Measurements from ENCODE around the gene ZNF684. TPM values are rescaled to one million over a fixed set of nuclear protein-coding genes. Genes with fewer than 3 reads are reported as not detected.

The ZNF684 gene
- total and polyA plus RNA-seq, 2 experiments from 2014 or later, result 7.6 to 8.9 TPM

- TF ChIP-seq, protein P1, sequence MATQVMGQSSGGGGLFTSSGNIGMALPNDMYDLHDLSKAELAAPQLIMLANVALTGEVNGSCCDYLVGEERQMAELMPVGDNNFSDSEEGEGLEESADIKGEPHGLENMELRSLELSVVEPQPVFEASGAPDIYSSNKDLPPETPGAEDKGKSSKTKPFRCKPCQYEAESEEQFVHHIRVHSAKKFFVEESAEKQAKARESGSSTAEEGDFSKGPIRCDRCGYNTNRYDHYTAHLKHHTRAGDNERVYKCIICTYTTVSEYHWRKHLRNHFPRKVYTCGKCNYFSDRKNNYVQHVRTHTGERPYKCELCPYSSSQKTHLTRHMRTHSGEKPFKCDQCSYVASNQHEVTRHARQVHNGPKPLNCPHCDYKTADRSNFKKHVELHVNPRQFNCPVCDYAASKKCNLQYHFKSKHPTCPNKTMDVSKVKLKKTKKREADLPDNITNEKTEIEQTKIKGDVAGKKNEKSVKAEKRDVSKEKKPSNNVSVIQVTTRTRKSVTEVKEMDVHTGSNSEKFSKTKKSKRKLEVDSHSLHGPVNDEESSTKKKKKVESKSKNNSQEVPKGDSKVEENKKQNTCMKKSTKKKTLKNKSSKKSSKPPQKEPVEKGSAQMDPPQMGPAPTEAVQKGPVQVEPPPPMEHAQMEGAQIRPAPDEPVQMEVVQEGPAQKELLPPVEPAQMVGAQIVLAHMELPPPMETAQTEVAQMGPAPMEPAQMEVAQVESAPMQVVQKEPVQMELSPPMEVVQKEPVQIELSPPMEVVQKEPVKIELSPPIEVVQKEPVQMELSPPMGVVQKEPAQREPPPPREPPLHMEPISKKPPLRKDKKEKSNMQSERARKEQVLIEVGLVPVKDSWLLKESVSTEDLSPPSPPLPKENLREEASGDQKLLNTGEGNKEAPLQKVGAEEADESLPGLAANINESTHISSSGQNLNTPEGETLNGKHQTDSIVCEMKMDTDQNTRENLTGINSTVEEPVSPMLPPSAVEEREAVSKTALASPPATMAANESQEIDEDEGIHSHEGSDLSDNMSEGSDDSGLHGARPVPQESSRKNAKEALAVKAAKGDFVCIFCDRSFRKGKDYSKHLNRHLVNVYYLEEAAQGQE (IDR thresholded peaks at IDR 0.05; ENCODE audit: unreplicated experiment), result no peak
- TF ChIP-seq, protein P2, sequence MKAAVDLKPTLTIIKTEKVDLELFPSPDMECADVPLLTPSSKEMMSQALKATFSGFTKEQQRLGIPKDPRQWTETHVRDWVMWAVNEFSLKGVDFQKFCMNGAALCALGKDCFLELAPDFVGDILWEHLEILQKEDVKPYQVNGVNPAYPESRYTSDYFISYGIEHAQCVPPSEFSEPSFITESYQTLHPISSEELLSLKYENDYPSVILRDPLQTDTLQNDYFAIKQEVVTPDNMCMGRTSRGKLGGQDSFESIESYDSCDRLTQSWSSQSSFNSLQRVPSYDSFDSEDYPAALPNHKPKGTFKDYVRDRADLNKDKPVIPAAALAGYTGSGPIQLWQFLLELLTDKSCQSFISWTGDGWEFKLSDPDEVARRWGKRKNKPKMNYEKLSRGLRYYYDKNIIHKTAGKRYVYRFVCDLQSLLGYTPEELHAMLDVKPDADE (IDR thresholded peaks at IDR 0.05), result no peak
- no peak for TF ChIP-seq CREB1 (CRISPR knock-in tag; IDR thresholded peaks at IDR 0.05; ENCODE audit: low read depth)
- no peak for TF ChIP-seq ZNF114 (CRISPR knock-in tag; IDR thresholded peaks at IDR 0.05)
- TF ChIP-seq STAT1 (IDR thresholded peaks at IDR 0.05; ENCODE audit: unreplicated experiment), result no peak
- no peak for TF ChIP-seq NANOG (IDR thresholded peaks at IDR 0.05; ENCODE audit: borderline replicate concordance)
- no peak for TF ChIP-seq EZH2 (IDR thresholded peaks at IDR 0.05; ENCODE audit: low read depth, unreplicated experiment)
These were observed 62.7 kb downstream of the ZNF684 start (continued) for GRCh38 chr1:40594187-40594531.

- no peaks in the 10 kb centered on the region; the same call in 2 of the 3 replicates for H3K4me1 Mint-ChIP-seq
- no peak overlapping the region for H2AFZ ChIP-seq
- H3K9me2 ChIP-seq (ENCODE audit: insufficient read depth), result no peaks in the 10 kb centered on the region
- H3K36me3 ChIP-seq (ENCODE audit: insufficient read depth), result no peaks in the 10 kb centered on the region; the same call in 1 of the 2 replicates
- H3K79me2 ChIP-seq (replicated peaks; ENCODE audit: insufficient read depth), result no peaks in the 10 kb centered on the region
- no peaks in the 10 kb centered on the region for H4K20me1 ChIP-seq (replicated peaks; ENCODE audit: insufficient read depth)
- no peak overlapping the region for H3K27ac ChIP-seq (ENCODE audit: low read depth)
- no peak overlapping the region for H3K4me2 ChIP-seq
- peaks cover 12% of the 10 kb centered on the region; the same call in 2 of the 3 replicates for H3K9me3 Mint-ChIP-seq
- no peaks in the 10 kb centered on the region for H3K27me3 ChIP-seq (ENCODE audit: insufficient read depth)
- no peaks in the 10 kb centered on the region for H3F3A ChIP-seq (replicated peaks; ENCODE audit: low read depth)
- ATAC-seq, result no peak
- H3K4me3 ChIP-seq, result no peak overlapping the region
- H3K27ac Mint-ChIP-seq, result no peak overlapping the region
- H3K27me3 Mint-ChIP-seq (ENCODE audit: insufficient read depth, low read depth, poor library complexity), result no peaks in the 10 kb centered on the region
- H3K4me1 ChIP-seq (ENCODE audit: insufficient read depth), result no peaks in the 10 kb centered on the region
- peaks cover 4% of the 10 kb centered on the region; the same call in 2 of the 3 replicates for H3K36me3 Mint-ChIP-seq (ENCODE audit: low read depth)
- no peak overlapping the region for H3K4me3 Mint-ChIP-seq
- no peak for DNase-seq (ENCODE audit: low spot score)
- TF ChIP-seq ZNF114 (CRISPR knock-in tag; IDR thresholded peaks at IDR 0.05), result no peak
- no peak for TF ChIP-seq CREB1 (CRISPR knock-in tag; IDR thresholded peaks at IDR 0.05; ENCODE audit: low read depth)
- no peak for TF ChIP-seq EZH2 (IDR thresholded peaks at IDR 0.05; ENCODE audit: low read depth, unreplicated experiment)
- TF ChIP-seq, protein P1 (IDR thresholded peaks at IDR 0.05; ENCODE audit: unreplicated experiment), result no peak
- TF ChIP-seq, protein P3, sequence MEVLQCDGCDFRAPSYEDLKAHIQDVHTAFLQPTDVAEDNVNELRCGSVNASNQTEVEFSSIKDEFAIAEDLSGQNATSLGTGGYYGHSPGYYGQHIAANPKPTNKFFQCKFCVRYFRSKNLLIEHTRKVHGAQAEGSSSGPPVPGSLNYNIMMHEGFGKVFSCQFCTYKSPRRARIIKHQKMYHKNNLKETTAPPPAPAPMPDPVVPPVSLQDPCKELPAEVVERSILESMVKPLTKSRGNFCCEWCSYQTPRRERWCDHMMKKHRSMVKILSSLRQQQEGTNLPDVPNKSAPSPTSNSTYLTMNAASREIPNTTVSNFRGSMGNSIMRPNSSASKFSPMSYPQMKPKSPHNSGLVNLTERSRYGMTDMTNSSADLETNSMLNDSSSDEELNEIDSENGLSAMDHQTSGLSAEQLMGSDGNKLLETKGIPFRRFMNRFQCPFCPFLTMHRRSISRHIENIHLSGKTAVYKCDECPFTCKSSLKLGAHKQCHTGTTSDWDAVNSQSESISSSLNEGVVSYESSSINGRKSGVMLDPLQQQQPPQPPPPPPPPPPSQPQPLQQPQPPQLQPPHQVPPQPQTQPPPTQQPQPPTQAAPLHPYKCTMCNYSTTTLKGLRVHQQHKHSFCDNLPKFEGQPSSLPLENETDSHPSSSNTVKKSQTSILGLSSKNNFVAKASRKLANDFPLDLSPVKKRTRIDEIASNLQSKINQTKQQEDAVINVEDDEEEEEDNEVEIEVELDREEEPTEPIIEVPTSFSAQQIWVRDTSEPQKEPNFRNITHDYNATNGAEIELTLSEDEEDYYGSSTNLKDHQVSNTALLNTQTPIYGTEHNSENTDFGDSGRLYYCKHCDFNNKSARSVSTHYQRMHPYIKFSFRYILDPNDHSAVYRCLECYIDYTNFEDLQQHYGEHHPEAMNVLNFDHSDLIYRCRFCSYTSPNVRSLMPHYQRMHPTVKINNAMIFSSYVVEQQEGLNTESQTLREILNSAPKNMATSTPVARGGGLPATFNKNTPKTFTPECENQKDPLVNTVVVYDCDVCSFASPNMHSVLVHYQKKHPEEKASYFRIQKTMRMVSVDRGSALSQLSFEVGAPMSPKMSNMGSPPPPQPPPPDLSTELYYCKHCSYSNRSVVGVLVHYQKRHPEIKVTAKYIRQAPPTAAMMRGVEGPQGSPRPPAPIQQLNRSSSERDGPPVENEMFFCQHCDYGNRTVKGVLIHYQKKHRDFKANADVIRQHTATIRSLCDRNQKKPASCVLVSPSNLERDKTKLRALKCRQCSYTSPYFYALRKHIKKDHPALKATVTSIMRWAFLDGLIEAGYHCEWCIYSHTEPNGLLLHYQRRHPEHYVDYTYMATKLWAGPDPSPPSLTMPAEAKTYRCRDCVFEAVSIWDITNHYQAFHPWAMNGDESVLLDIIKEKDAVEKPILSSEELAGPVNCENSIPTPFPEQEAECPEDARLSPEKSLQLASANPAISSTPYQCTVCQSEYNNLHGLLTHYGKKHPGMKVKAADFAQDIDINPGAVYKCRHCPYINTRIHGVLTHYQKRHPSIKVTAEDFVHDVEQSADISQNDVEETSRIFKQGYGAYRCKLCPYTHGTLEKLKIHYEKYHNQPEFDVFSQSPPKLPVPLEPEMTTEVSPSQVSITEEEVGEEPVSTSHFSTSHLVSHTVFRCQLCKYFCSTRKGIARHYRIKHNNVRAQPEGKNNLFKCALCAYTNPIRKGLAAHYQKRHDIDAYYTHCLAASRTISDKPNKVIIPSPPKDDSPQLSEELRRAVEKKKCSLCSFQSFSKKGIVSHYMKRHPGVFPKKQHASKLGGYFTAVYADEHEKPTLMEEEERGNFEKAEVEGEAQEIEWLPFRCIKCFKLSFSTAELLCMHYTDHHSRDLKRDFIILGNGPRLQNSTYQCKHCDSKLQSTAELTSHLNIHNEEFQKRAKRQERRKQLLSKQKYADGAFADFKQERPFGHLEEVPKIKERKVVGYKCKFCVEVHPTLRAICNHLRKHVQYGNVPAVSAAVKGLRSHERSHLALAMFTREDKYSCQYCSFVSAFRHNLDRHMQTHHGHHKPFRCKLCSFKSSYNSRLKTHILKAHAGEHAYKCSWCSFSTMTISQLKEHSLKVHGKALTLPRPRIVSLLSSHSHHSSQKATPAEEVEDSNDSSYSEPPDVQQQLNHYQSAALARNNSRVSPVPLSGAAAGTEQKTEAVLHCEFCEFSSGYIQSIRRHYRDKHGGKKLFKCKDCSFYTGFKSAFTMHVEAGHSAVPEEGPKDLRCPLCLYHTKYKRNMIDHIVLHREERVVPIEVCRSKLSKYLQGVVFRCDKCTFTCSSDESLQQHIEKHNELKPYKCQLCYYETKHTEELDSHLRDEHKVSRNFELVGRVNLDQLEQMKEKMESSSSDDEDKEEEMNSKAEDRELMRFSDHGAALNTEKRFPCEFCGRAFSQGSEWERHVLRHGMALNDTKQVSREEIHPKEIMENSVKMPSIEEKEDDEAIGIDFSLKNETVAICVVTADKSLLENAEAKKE (CRISPR knock-in tag; IDR thresholded peaks at IDR 0.05), result no peak
These were observed 64.2 kb downstream of the ZNF684 start for GRCh38 chr1:40595623-40596022.
